HG03039 (cell line): Measurements from ENCODE around the gene BBS1.
"Not testable (repeated sequence)": the region's sequence is repeated elsewhere in the genome, so short reads cannot be mapped to it uniquely, and the experiment has no call there.

Source experiments
- ATAC-seq: cut with Tn5 transposase; IDR thresholded peaks from one replicate; pipeline ENCODE4 v1.9.1; 2021; ENCODE audit warnings: mild to moderate bottlenecking, moderate library complexity; ENCODE audit not compliant: unreplicated experiment

BBS1 gene

DNA sequence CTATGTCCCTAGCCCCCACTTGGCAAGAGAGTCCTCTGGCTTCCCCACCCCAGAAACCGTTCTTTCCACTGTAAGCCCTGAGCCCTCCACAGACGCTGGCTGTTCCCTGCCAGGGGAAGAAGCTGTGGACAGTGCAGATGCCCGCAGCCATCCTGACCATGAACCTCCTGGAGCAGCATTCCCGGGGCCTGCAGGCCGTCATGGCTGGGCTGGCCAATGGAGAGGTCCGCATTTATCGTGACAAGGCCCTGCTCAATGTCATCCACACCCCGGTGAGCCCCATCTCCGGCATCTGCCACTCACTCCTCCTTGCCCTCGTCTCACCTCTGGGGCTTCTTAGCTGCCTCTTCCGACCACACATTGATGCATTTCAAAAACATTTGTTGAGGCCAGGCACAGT, 13.2 kb downstream of the BBS1 start:
- no peak for ATAC-seq

- no peak for ATAC-seq
Observed at GRCh38 chr11:66524304-66525040, 14.0 kb downstream of the BBS1 start.

DNA sequence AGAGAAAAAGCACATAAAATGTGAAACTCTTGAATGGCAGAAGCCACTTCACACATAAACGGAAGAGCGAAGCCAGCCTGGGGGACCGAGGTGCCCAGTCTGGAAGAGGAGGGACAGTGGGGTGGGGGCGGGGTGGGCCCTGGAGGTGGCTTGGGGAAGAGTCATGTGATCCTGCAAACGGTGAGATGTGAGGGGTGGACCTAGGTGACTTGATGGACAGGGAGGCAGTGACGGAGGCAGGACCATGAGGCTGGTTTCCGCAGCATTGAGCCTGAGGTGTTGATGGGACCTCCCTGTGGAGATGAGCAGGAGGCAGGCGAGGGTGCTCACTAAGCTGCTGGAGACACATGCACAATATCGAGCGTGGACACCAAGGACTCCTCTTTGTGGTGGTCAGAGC, 18.6 kb downstream of the BBS1 start:
- ATAC-seq = no peak

DNA sequence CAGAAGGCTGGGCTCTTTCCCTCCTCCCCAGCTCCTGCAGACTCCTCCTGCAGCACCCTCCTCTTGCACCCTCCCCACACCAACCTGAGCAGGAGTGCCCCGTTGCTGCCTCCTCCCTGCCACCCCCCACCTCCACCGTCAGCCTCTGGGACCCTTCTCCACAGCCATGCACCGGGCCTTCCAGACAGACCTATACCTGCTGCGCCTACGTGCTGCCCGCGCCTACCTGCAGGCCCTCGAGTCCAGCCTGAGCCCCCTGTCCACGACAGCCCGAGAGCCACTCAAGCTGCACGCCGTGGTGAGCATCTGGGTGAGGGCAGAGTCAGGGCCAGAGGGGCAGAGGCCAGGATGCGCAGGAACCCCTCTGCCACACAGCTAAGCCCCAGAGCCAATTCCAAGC, 19.2 kb downstream of the BBS1 start:
- no peak for ATAC-seq

DNA sequence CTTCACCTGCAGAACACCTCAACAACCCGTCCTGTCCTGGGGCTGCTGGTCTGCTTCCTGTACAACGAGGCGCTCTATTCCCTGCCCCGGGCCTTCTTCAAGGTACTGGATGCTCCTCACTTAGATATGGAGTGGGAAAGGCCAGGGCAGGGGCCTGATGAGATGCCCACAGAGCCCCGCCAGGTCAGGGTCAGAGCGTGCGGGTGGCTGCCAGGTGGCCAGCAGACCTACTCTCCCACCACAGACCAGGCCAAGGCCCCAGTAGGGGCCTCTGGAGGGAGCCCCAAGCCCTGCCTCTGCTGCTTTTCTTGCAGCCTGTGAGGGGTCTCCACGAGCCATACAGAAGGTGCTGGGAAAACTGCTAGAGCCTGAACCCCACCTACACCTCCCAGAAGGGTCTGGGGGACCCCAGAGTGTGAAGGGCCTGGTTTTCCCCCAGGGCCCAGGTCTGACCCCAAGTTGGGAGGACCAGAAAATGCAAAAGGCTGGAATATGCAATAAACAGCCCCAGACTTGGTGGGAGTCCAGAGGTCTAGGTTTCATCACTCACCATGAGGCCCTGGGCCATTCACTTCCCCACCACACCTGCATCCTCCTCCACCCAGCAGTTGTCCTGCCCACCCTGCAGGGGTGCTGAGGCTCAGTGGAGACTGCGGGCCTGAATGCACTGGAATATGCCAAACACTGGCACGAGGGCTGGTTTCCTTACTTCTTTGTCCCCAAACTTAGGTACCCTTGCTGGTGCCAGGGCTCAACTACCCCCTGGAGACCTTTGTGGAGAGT, 20.7 kb downstream of the BBS1 start:
- no peak for ATAC-seq

GRCh38 chr11:66531841-66532240, 21.4 kb downstream of the BBS1 start:
- no peak for ATAC-seq

DNA sequence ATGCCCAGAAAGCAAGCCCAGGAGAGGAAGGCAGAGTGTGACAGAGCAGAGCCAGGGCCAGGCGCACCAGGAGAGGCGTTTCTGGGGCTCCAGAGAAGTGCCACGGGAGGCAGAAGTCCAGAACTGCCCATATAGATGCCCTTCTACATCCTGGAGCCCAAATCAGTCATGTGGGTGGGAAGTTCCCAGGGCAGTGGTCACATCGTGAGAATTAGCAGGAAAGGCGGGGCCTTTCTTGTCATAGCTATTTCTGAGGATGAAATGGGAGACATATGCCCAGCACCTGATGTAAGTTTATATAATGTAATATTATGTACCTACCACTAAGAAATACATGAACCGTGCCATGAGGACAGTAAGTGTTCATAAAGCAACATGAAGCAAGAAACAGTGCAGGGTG, 22.3 kb downstream of the BBS1 start:
- ATAC-seq = no peak

DNA sequence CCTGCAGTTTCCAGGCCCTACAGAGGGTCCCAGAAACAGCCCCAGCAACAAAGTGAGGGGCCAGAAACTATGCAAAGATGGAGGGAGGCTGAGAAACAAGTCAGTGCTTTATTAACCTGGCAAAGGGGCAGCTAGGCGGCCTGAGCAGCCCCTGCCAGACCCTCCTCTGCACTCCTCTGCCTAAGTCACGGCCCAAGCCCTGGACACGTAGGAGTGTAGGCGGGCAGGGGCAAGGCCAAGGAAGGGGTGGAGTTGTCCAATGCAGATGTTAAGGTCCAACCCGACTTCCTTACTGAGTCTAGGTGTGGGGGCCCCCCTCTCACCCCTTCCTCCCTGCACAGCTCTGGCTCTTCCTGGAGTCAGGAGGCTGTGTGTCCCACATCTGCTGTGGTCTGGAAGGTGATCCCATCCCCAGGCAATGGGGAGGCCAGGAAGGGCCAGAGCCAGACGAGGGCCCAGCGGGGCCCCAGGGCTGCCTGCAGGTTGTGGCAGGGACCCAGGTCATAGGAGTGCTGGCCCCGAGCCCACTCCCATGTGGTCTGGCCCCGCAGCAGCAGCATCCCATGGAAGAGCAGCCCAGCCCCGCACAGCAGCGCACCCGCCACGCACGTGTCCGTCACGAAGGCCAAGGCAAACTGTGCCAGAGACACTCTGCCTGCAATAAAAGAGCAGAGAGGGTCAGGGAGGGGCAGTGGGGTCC, 28.9 kb downstream of the BBS1 start:
- ATAC-seq = no peak

- no peak for ATAC-seq
Observed at GRCh38 chr11:66539870-66540213, 29.4 kb downstream of the BBS1 start.

GRCh38 chr11:66540598-66540997, 30.2 kb downstream of the BBS1 start:
- not testable (repeated sequence) for ATAC-seq

GRCh38 chr11:66541892-66542291, 31.5 kb downstream of the BBS1 start:
- ATAC-seq = no peak

DNA sequence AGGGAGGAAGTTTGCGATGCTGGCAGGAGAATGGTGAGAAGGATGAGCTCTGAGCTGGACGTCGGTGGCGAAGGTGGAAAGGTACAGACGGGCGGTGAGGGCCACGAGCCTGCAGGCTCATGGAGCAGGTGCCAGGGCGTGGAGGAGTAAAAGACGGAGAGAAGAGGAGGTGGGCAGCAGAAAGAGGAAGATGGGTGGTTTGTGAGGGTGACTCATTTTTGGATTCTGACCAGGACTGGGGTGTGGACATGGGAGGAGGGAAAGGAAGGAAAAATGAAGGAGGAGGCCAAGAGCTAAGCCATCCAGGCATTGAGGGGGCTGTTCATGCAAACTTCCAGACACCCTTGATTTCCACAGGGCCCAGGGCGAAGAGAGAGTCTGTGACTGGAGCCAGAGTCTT, 31.9 kb downstream of the BBS1 start:
- ATAC-seq = no peak

DNA sequence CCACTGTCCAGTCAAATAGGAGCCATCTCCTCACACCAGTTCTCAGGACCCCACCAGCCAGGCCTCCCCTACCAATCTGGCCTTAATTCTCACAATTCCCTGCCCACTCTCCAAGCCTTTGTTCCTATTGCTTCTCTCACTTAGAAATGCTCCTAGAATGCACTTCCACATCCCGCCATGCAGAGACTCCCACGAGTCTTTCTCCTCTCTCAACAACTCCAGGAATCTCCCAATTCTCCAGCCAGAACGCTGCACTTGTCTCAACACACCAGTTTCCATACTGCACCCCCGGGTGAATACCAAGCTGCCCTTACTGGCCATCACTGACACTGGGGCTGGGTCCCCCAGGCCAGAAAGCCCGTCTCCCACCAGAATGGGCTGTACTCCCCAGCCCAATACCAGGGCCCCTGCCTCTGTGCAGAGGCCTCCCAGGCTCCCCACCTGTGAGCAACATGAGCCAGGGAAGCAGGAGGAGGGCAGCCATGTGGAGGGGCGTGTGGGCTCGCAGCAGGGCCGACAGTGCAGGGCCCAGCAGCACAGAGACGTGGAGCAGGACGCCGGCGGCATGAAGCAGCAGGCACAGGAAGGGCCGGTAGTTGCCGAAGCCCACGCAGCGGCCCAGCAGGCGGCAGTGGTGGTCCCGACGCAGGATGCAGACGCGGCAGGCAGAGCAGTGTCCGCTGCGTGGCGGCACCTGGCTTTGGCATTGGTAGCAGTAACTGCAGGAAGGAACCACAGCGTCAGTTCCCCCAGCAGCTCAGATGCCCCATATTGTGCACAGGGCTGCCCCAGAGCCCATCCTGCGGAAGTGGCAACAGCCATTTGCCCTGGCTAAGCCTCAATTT, 33.0 kb downstream of the BBS1 start:
- no peak for ATAC-seq

DNA sequence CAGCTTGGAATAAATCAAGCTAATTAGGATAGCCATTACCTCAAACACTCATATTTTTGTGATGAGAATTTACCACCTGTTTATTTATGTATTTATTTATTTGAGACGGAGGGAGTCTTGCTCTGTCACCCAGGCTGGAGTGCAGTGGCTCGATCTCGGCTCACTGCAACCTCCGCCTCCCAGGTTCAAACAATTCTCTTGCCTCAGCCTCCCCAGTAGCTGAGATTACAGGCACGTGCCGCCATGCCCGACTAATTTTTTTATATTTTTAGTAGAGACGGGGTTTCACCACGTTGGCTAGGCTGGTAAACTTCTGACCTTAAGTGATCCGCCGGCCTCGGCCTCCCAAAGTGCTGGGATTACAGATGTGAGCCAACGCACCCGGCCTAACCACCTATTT, 34.5 kb downstream of the BBS1 start:
- ATAC-seq = not testable (repeated sequence)

GRCh38 chr11:66545701-66546367, 35.4 kb downstream of the BBS1 start, which contains the start of gene ZDHHC24:
Gene ZDHHC24, minus strand, starts transcription at chr11:66546048. Its CDS starts 45 bp downstream, at chr11:66546003.
- peak; percentile 79 for ATAC-seq

GRCh38 chr11:66546368-66546965, 36.0 kb downstream of the BBS1 start, which contains the start of gene ACTN3:
Gene ACTN3, plus strand, starts transcription at chr11:66546903. Its CDS starts 35 bp downstream, at chr11:66546938.
- ATAC-seq = no peak

GRCh38 chr11:66546966-66547661, 36.7 kb downstream of the BBS1 start:
- no peak for ATAC-seq

- ATAC-seq = no peak
Observed at GRCh38 chr11:66547662-66548009, 37.2 kb downstream of the BBS1 start.

GRCh38 chr11:66548041-66548440, 37.6 kb downstream of the BBS1 start:
- no peak for ATAC-seq
